HepG2 (cell line): ENCODE results near the gene GNAL.

Experiments
- EP300 ChIP-seq, 3 experiments: sonication (generic) in 1 of 3; formaldehyde crosslinking in 1 of 3; IDR thresholded peaks; 2 replicates each; pipeline versions ENCODE4 v1.5.1 to v1.6.1; 2011 to 2020; ENCODE audit warnings: low read depth in 2 of 3, low read length in 2 of 3, borderline replicate concordance in 1 of 3, improper control_type of control experiment in 1 of 3, mild to moderate bottlenecking in 1 of 3, missing genetic modification reagents in 1 of 3, moderate library complexity in 1 of 3
- MAFG ChIP-seq: sonication (generic); formaldehyde crosslinking; IDR thresholded peaks from 2 replicates; pipeline ENCODE4 v1.5.1; 2020; ENCODE audit warnings: mild to moderate bottlenecking, missing genetic modification reagents
- POLR2A ChIP-seq, 2 experiments: IDR thresholded peaks; 2 replicates each; pipeline ENCODE4 v1.6.1; 2011; ENCODE audit warnings: low read depth in 2 of 2, low read length in 2 of 2, mild to moderate bottlenecking in 1 of 2, moderate library complexity in 1 of 2; ENCODE audit not compliant: insufficient read depth in 1 of 2
- POLR2AphosphoS5 ChIP-seq: IDR thresholded peaks from 2 replicates; pipeline ENCODE4 v1.6.1; 2012; ENCODE audit warnings: low read depth, low read length
- SAP130 ChIP-seq: IDR thresholded peaks from 2 replicates; pipeline ENCODE4 v1.6.1; 2016; ENCODE audit warnings: low read depth
- TARDBP ChIP-seq: sonication (generic); formaldehyde crosslinking; IDR thresholded peaks from 2 replicates; pipeline ENCODE4 v1.8.0; 2022; ENCODE audit warnings: mild to moderate bottlenecking, missing genetic modification reagents
- ZNF274 ChIP-seq: sonication (generic); formaldehyde crosslinking; IDR thresholded peaks from 2 replicates; pipeline ENCODE4 v1.5.1; 2020; ENCODE audit warnings: mild to moderate bottlenecking, missing genetic modification reagents
- TF ChIP-seq, protein P1 (sequence below): sonication (generic); formaldehyde crosslinking; IDR thresholded peaks from 2 replicates; pipeline ENCODE4 v1.5.0; 2020; ENCODE audit warnings: mild to moderate bottlenecking, missing genetic modification reagents, moderate library complexity
- TF ChIP-seq, protein P2 (sequence below): IDR thresholded peaks from 2 replicates; pipeline ENCODE4 v1.6.1; 2012; ENCODE audit warnings: low read depth, low read length, improper control_type of control experiment
- TF ChIP-seq, protein P3 (sequence below), 2 experiments: sonication (generic) in 1 of 2; formaldehyde crosslinking in 1 of 2; IDR thresholded peaks; 2 replicates each; pipeline versions ENCODE4 v1.4.0 to v1.6.1; 2018 to 2020; ENCODE audit warnings: missing genetic modification reagents in 2 of 2, borderline replicate concordance in 1 of 2, low read depth in 1 of 2, mild to moderate bottlenecking in 1 of 2, missing biosample characterization in 1 of 2
- TF ChIP-seq, protein P4 (sequence below): sonication (generic); formaldehyde crosslinking; IDR thresholded peaks from 2 replicates; pipeline ENCODE4 v1.5.0; 2020; ENCODE audit warnings: missing genetic modification reagents, mild to moderate bottlenecking, borderline replicate concordance

GRCh38 chr18:11649839-11650238, 39.2 kb upstream of the GNAL start:
- TF ChIP-seq, protein P1, sequence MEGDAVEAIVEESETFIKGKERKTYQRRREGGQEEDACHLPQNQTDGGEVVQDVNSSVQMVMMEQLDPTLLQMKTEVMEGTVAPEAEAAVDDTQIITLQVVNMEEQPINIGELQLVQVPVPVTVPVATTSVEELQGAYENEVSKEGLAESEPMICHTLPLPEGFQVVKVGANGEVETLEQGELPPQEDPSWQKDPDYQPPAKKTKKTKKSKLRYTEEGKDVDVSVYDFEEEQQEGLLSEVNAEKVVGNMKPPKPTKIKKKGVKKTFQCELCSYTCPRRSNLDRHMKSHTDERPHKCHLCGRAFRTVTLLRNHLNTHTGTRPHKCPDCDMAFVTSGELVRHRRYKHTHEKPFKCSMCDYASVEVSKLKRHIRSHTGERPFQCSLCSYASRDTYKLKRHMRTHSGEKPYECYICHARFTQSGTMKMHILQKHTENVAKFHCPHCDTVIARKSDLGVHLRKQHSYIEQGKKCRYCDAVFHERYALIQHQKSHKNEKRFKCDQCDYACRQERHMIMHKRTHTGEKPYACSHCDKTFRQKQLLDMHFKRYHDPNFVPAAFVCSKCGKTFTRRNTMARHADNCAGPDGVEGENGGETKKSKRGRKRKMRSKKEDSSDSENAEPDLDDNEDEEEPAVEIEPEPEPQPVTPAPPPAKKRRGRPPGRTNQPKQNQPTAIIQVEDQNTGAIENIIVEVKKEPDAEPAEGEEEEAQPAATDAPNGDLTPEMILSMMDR: no peak
- TF ChIP-seq, protein P2, sequence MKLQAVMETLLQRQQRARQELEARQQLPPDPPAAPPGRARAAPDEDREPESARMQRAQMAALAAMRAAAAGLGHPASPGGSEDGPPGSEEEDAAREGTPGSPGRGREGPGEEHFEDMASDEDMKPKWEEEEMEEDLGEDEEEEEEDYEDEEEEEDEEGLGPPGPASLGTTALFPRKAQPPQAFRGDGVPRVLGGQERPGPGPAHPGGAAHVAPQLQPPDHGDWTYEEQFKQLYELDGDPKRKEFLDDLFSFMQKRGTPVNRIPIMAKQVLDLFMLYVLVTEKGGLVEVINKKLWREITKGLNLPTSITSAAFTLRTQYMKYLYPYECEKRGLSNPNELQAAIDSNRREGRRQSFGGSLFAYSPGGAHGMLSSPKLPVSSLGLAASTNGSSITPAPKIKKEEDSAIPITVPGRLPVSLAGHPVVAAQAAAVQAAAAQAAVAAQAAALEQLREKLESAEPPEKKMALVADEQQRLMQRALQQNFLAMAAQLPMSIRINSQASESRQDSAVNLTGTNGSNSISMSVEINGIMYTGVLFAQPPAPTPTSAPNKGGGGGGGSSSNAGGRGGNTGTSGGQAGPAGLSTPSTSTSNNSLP: no peak
- no peak for TF ChIP-seq ZNF274 (CRISPR knock-in tag)
- TF ChIP-seq, protein P3, sequence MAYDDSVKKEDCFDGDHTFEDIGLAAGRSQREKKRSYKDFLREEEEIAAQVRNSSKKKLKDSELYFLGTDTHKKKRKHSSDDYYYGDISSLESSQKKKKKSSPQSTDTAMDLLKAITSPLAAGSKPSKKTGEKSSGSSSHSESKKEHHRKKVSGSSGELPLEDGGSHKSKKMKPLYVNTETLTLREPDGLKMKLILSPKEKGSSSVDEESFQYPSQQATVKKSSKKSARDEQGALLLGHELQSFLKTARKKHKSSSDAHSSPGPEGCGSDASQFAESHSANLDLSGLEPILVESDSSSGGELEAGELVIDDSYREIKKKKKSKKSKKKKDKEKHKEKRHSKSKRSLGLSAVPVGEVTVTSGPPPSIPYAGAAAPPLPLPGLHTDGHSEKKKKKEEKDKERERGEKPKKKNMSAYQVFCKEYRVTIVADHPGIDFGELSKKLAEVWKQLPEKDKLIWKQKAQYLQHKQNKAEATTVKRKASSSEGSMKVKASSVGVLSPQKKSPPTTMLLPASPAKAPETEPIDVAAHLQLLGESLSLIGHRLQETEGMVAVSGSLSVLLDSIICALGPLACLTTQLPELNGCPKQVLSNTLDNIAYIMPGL (CRISPR knock-in tag; IDR thresholded peaks at IDR 0.05; ENCODE audit: borderline replicate concordance in 1 of 2, low read depth in 1 of 2): no peak
- no peak for TF ChIP-seq MAFG (CRISPR knock-in tag)
- no peak for TF ChIP-seq SAP130 (CRISPR knock-in tag)
- TF ChIP-seq TARDBP: no peak
- TF ChIP-seq, protein P4, sequence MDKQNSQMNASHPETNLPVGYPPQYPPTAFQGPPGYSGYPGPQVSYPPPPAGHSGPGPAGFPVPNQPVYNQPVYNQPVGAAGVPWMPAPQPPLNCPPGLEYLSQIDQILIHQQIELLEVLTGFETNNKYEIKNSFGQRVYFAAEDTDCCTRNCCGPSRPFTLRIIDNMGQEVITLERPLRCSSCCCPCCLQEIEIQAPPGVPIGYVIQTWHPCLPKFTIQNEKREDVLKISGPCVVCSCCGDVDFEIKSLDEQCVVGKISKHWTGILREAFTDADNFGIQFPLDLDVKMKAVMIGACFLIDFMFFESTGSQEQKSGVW: no peak
- TF ChIP-seq EP300 (IDR thresholded peaks at IDR 0.05; ENCODE audit: low read depth in 2 of 2, low read length in 2 of 2): no peak
- no peak for TF ChIP-seq EP300 (CRISPR knock-in tag; IDR thresholded peaks at IDR 0.05; ENCODE audit: borderline replicate concordance)
- no peak for TF ChIP-seq POLR2A (IDR thresholded peaks at IDR 0.05; ENCODE audit: insufficient read depth in 1 of 2, low read depth in 2 of 2, low read length in 2 of 2)
- TF ChIP-seq POLR2AphosphoS5: no peak
